Smooth muscle cell (in vitro differentiated cells): ENCODE data around the gene RAMP1. TPM values are rescaled to one million over a fixed set of nuclear protein-coding genes. Genes with fewer than 3 reads are reported as not detected.

ENCODE experiments used
- DNase-seq: peaks from one replicate; lab custom pipeline; 2025; ENCODE audit not compliant: unreplicated experiment; lab: John Stamatoyannopoulos, UW
- H2AFZ ChIP-seq: fragments of 200-600 bp; sonication (generic); 2 replicates; pipeline ENCODE4 v1.6.0; 2016; ENCODE audit warnings: antibody characterized with exemption, low read depth, mild to moderate bottlenecking
- H3F3A ChIP-seq: fragments of 200-600 bp; sonication (generic); 2 replicates; pipeline ENCODE4 v1.6.0; 2017; ENCODE audit warnings: antibody characterized with exemption, low read depth
- H3K27ac ChIP-seq: fragments of 200-600 bp; sonication (generic); 2 replicates; pipeline ENCODE4 v1.5.1; 2016; ENCODE audit warnings: low read depth, mild to moderate bottlenecking
- H3K27me3 ChIP-seq: fragments of 200-600 bp; sonication (generic); 2 replicates; pipeline ENCODE4 v1.6.1; 2016; ENCODE audit warnings: low read depth, mild to moderate bottlenecking
- H3K36me3 ChIP-seq: fragments of 200-600 bp; sonication (generic); 2 replicates; pipeline ENCODE4 v1.5.1; 2016; ENCODE audit warnings: low read depth
- H3K4me1 ChIP-seq: fragments of 200-600 bp; sonication (generic); 2 replicates; pipeline ENCODE4 v1.5.1; 2016; ENCODE audit warnings: low read depth
- H3K4me2 ChIP-seq: fragments of 200-600 bp; sonication (generic); 2 replicates; pipeline ENCODE4 v1.6.0; 2016; ENCODE audit warnings: mild to moderate bottlenecking
- H3K4me3 ChIP-seq: fragments of 200-600 bp; sonication (generic); 2 replicates; pipeline ENCODE4 v1.5.1; 2016; ENCODE audit warnings: mild to moderate bottlenecking
- H3K79me2 ChIP-seq: fragments of 200-600 bp; sonication (generic); 2 replicates; pipeline ENCODE4 v1.6.0; 2016; ENCODE audit warnings: low read depth, mild to moderate bottlenecking
- H3K9ac ChIP-seq: fragments of 200-600 bp; sonication (generic); 2 replicates; pipeline ENCODE4 v1.6.0; 2016; ENCODE audit warnings: low read depth
- H3K9me3 ChIP-seq: fragments of 200-600 bp; sonication (generic); replicated peaks from 2 replicates; pipeline ENCODE4 v1.5.1; 2016; ENCODE audit warnings: low read depth
- H4K20me1 ChIP-seq: fragments of 200-600 bp; sonication (generic); 2 replicates; pipeline ENCODE4 v1.6.0; 2016; ENCODE audit warnings: low read depth
- WGBS: methylation state at CpG from one replicate; pipeline ENCODE4 v1.1.7; 2016; ENCODE audit warnings: low lambda C conversion rate; 5-methylcytosine and 5-hydroxymethylcytosine counted together
- polyA plus RNA-seq: library from polyadenylated mRNA; unstranded; fragments of >200 nt; fragmentation: Nextera tagmentation; extraction: Ambion mirVana; gene quantifications from 2 replicates; pipeline ENCODE4 v1.2.1, GENCODE V29; 2016
- total RNA-seq: library from RNA; depleted of rRNA; stranded (reverse); fragments of >200 nt; gene quantifications from 2 replicates; pipeline ENCODE4 v1.2.3, GENCODE V29; 2014
- TF ChIP-seq, protein P1 (sequence below): fragments of 200-600 bp; sonication (generic); IDR thresholded peaks from 2 replicates; pipeline ENCODE4 v1.5.1; 2017; ENCODE audit warnings: borderline replicate concordance, mild to moderate bottlenecking, antibody characterized with exemption; ENCODE audit not compliant: insufficient read depth, poor library complexity, severe bottlenecking

The RAMP1 gene
- total and polyA plus RNA-seq, 2 experiments from 2014 or later: 24.0 to 70.8 TPM

DNA sequence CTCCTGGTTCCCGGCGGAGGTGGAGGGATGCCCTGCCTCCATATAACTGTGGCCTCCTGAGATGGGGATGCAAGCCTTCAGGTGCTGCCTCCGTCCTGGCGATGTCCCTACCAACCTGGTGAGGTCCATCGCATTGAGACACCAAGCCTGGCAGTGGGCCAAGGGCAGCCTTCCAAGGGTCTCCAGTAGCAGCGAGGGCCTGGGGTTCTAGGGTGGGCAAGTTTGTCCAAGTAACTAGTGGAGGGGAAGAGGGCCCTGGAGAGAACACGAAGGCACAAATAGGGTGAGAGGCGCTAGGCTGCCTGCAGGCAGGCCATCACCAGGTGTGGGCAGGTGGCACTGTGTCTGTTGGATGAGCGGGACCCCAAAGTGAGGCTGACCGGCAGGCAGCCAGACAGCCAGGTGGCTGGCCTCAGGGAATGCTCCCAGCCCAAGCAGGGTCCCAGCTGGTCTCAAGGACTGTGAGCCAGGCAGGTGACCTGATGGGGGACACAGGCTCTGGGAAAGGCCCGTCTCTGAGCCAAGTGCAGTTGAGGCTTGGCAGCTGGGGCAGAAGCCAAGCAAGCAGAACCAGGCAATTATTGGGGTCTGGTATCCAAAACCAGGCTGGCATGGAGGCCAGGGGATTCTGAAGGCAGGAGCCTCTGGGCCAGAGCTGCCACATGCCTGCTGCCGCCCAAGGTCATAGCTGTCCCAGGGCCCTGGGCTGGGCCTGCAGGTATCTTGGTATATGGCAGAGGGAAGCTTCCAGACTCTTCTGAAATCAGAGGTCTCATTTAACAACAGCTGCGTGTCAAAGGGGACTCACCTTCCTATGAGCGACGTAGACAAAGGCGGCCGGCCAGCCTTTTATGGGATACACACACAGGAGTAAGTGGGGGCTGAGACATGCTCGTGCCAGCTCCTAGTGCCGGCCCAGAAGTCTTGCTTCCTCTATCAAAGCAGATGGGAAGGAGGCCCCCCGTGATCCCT, 23.4 kb downstream of the RAMP1 start:
- Histone ChIP-seq H2AFZ (no peak overlapping the region), H3K27me3 (no peaks in the 10 kb centered on the region), H3K27ac (no peak overlapping the region), H3K36me3 (no peaks in the 10 kb centered on the region), H3K4me3 (no peak overlapping the region), H3K9ac (no peak overlapping the region), H3K4me2 (no peak overlapping the region), H3K79me2 (no peaks in the 10 kb centered on the region), H3K4me1 (no peaks in the 10 kb centered on the region), H3K9me3 (no peaks in the 10 kb centered on the region), H4K20me1 (no peaks in the 10 kb centered on the region), H3F3A (no peaks in the 10 kb centered on the region)
- no peak for DNase-seq
- TF ChIP-seq, protein P1, sequence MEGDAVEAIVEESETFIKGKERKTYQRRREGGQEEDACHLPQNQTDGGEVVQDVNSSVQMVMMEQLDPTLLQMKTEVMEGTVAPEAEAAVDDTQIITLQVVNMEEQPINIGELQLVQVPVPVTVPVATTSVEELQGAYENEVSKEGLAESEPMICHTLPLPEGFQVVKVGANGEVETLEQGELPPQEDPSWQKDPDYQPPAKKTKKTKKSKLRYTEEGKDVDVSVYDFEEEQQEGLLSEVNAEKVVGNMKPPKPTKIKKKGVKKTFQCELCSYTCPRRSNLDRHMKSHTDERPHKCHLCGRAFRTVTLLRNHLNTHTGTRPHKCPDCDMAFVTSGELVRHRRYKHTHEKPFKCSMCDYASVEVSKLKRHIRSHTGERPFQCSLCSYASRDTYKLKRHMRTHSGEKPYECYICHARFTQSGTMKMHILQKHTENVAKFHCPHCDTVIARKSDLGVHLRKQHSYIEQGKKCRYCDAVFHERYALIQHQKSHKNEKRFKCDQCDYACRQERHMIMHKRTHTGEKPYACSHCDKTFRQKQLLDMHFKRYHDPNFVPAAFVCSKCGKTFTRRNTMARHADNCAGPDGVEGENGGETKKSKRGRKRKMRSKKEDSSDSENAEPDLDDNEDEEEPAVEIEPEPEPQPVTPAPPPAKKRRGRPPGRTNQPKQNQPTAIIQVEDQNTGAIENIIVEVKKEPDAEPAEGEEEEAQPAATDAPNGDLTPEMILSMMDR: no peak
- 94% methylated on average over 20 of the region's 20 CpGs for WGBS

DNA sequence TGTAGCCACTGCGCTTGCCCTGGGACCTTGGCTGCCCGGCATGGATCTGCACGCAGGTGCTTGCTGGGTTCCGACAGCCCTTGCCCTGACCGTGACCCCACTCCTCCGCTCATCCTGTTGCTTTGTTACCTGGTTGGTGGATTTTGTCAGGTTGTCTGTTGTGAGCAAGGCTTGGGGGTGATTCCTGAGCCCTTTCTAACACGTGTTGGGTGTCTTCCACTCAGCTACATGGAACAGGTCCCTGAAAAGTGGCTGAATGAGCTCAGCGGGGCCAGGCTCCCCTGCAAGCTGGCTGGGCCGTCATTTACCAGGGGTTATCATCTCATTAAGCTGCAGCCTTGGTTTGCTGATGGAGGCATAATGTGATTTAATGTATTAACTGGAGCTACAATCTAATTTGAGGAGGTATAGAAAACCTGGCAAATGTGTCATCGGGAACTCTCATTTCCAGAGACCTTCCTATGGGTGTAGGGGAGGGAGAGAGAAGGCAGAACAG, 24.6 kb downstream of the RAMP1 start:
- no peak overlapping the region for H3K9ac ChIP-seq
- no peak overlapping the region for H3K4me2 ChIP-seq
- no peaks in the 10 kb centered on the region for H3K27me3 ChIP-seq
- H4K20me1 ChIP-seq: no peaks in the 10 kb centered on the region
- H3K79me2 ChIP-seq: no peaks in the 10 kb centered on the region
- TF ChIP-seq, protein P1: no peak
- H3K4me1 ChIP-seq: no peaks in the 10 kb centered on the region
- H2AFZ ChIP-seq: no peak overlapping the region
- no peak overlapping the region for H3K27ac ChIP-seq
- DNase-seq: no peak
- H3K4me3 ChIP-seq: no peak overlapping the region
- H3F3A ChIP-seq: no peaks in the 10 kb centered on the region
- H3K36me3 ChIP-seq: no peaks in the 10 kb centered on the region
- WGBS: 93% methylated on average over 10 of the region's 10 CpGs
- H3K9me3 ChIP-seq: no peaks in the 10 kb centered on the region

- no peaks in the 10 kb centered on the region for H3K27me3 ChIP-seq
- WGBS: 93% methylated on average over 13 of the region's 13 CpGs
Measured at GRCh38 chr2:237884681-237885080, 25.3 kb downstream of the RAMP1 start.

More at GRCh38 chr2:237884681-237885080, 25.3 kb downstream of the RAMP1 start:
- H3K4me3 ChIP-seq: no peak overlapping the region
- H2AFZ ChIP-seq: no peak overlapping the region
- no peaks in the 10 kb centered on the region for H3F3A ChIP-seq
- H3K9me3 ChIP-seq: no peaks in the 10 kb centered on the region
- H3K9ac ChIP-seq: no peak overlapping the region
- no peak overlapping the region for H3K27ac ChIP-seq
- DNase-seq: no peak
- no peak overlapping the region for H3K4me2 ChIP-seq
- TF ChIP-seq, protein P1: no peak
- H3K36me3 ChIP-seq: no peaks in the 10 kb centered on the region
- no peaks in the 10 kb centered on the region for H3K4me1 ChIP-seq
- no peaks in the 10 kb centered on the region for H3K79me2 ChIP-seq
- H4K20me1 ChIP-seq: no peaks in the 10 kb centered on the region
